HepG2 (cell line): Measurements from ENCODE around the gene SLC9B2. TPM values are rescaled to one million over a fixed set of nuclear protein-coding genes. Genes with fewer than 3 reads are reported as not detected.
A peak's percentile ranks its signal among the peaks of the same experiment; 100 is the strongest.

Source experiments
- FOXO1 ChIP-seq: sonication (generic); formaldehyde crosslinking; IDR thresholded peaks from 2 replicates; pipeline ENCODE4 v1.4.0; 2020; ENCODE audit warnings: missing genetic modification reagents
- GTF2F1 ChIP-seq: fragments of 150-350 bp; IDR thresholded peaks from 2 replicates; pipeline ENCODE4 v1.6.1; 2014; ENCODE audit warnings: low read length
- HNRNPH1 ChIP-seq: fragments of 200-400 bp; formaldehyde crosslinking; optimal IDR thresholded peaks from 2 replicates; pipeline ENCODE3; 2017; ENCODE audit warnings: mild to moderate bottlenecking, low read depth, low read length
- LCORL ChIP-seq, 2 experiments: fragments of 450-650 bp in 1 of 2; sonication (generic) in 1 of 2; formaldehyde crosslinking in 1 of 2; IDR thresholded peaks; 2 replicates each; pipeline versions ENCODE4 v1.5.0 to v1.6.1; 2017 to 2020; ENCODE audit warnings: antibody characterized with exemption in 1 of 2, missing genetic modification reagents in 1 of 2
- MAZ ChIP-seq, 2 experiments: sonication (generic) in 1 of 2; formaldehyde crosslinking in 1 of 2; IDR thresholded peaks; 2 replicates each; pipeline versions ENCODE4 v1.5.0 to v1.6.1; 2012 to 2020; ENCODE audit warnings: low read depth in 2 of 2, mild to moderate bottlenecking in 2 of 2, borderline replicate concordance in 1 of 2, improper control_type of control experiment in 1 of 2, low read length in 1 of 2, missing genetic modification reagents in 1 of 2, moderate library complexity in 1 of 2
- MLXIP ChIP-seq: sonication (generic); formaldehyde crosslinking; IDR thresholded peaks from 2 replicates; pipeline ENCODE4 v1.9.0; 2021; ENCODE audit warnings: missing genetic modification reagents, borderline replicate concordance
- MYPOP ChIP-seq: sonication (generic); formaldehyde crosslinking; IDR thresholded peaks from 2 replicates; pipeline ENCODE4 v1.8.1; 2023; ENCODE audit warnings: mild to moderate bottlenecking, moderate library complexity, missing genetic modification reagents
- POLR2AphosphoS5 ChIP-seq: IDR thresholded peaks from 2 replicates; pipeline ENCODE4 v1.6.1; 2012; ENCODE audit warnings: low read depth, low read length
- SALL1 ChIP-seq: sonication (generic); formaldehyde crosslinking; IDR thresholded peaks from 2 replicates; pipeline ENCODE4 v1.8.0; 2022; ENCODE audit warnings: mild to moderate bottlenecking, missing genetic modification reagents
- SOX13 ChIP-seq, 3 experiments: fragments of 450-650 bp in 1 of 3; sonication (generic) in 1 of 3; formaldehyde crosslinking in 1 of 3; IDR thresholded peaks in 2 of 3; conservative IDR thresholded peaks in 1 of 3; 2 replicates each; pipeline versions ENCODE4 v1.5.0 to v1.6.1; 2016 to 2020; ENCODE audit warnings: antibody characterized with exemption in 1 of 3, mild to moderate bottlenecking in 1 of 3, missing compliant biosample characterization in 1 of 3, missing genetic modification reagents in 1 of 3, moderate library complexity in 1 of 3
- TERF1 ChIP-seq: sonication (generic); formaldehyde crosslinking; IDR thresholded peaks from 2 replicates; pipeline ENCODE4 v1.8.0; 2022; ENCODE audit warnings: mild to moderate bottlenecking, missing genetic modification reagents, moderate library complexity
- THAP11 ChIP-seq: IDR thresholded peaks from 2 replicates; pipeline ENCODE4 v1.6.1; 2016; ENCODE audit warnings: missing biosample characterization, missing genetic modification reagents
- ZMYM4 ChIP-seq: sonication (generic); formaldehyde crosslinking; IDR thresholded peaks from 2 replicates; pipeline ENCODE4 v1.8.1; 2023; ENCODE audit warnings: mild to moderate bottlenecking, missing genetic modification reagents
- ZNF235 ChIP-seq: sonication (generic); formaldehyde crosslinking; IDR thresholded peaks from 2 replicates; pipeline ENCODE4 v1.8.1; 2023; ENCODE audit warnings: mild to moderate bottlenecking, missing genetic modification reagents, borderline replicate concordance
- ZNF430 ChIP-seq: sonication (generic); formaldehyde crosslinking; IDR thresholded peaks from 2 replicates; pipeline ENCODE4 v1.9.0; 2021; ENCODE audit warnings: mild to moderate bottlenecking, missing genetic modification reagents
- ZNF496 ChIP-seq: sonication (generic); formaldehyde crosslinking; IDR thresholded peaks from 2 replicates; pipeline ENCODE4 v1.8.1; 2023; ENCODE audit warnings: mild to moderate bottlenecking, moderate library complexity, missing genetic modification reagents; ENCODE audit not compliant: insufficient replicate concordance
- ZNF549 ChIP-seq: sonication (generic); formaldehyde crosslinking; IDR thresholded peaks from 2 replicates; pipeline ENCODE4 v1.5.0; 2020; ENCODE audit warnings: missing genetic modification reagents
- ZNF589 ChIP-seq: sonication (generic); formaldehyde crosslinking; conservative IDR thresholded peaks from 2 replicates; pipeline ENCODE4 v1.8.0; 2022; ENCODE audit warnings: mild to moderate bottlenecking, moderate library complexity, missing genetic modification reagents
- ZNF83 ChIP-seq: sonication (generic); formaldehyde crosslinking; IDR thresholded peaks from 2 replicates; pipeline ENCODE4 v1.4.0; 2020; ENCODE audit warnings: missing genetic modification reagents, mild to moderate bottlenecking, borderline replicate concordance
- polyA plus RNA-seq, 8 experiments: library from polyadenylated mRNA; depleted of rRNA in 3 of 8; stranded (reverse) in 7 of 8; unstranded in 1 of 8; fragments of >200 nt; fragmentation: Illumina TruSeq in 4 of 8; extraction: Trizol in 4 of 8; gene quantifications; 2 replicates each; pipeline versions ENCODE4 v1.2.1 to v1.2.3, GENCODE V29; 2011 to 2016; ENCODE audit warnings: low read depth in 4 of 8, missing spikeins in 1 of 8, mixed read lengths in 1 of 8; ENCODE audit not compliant: insufficient read depth in 1 of 8
- total RNA-seq, 5 experiments: library from RNA; depleted of rRNA; stranded (reverse); fragments of >200 nt; fragmentation: Illumina TruSeq; extraction: Trizol; gene quantifications; 2 replicates each; pipeline ENCODE4 v1.2.3, GENCODE V29; 2016; ENCODE audit warnings: low read depth in 1 of 5
- TF ChIP-seq, protein P1 (sequence below): sonication (generic); formaldehyde crosslinking; IDR thresholded peaks from 2 replicates; pipeline ENCODE4 v1.5.0; 2020; ENCODE audit warnings: missing genetic modification reagents
- TF ChIP-seq, protein P2 (sequence below): sonication (generic); formaldehyde crosslinking; IDR thresholded peaks from 2 replicates; pipeline ENCODE4 v1.4.0; 2020; ENCODE audit warnings: missing genetic modification reagents, borderline replicate concordance

Gene SLC9B2
- total and polyA plus RNA-seq, 2 of the 13 experiments (the other 11 are each of a cell fraction or from before 2014, with no cell fraction given), result 23.5 to 38.5 TPM

DNA sequence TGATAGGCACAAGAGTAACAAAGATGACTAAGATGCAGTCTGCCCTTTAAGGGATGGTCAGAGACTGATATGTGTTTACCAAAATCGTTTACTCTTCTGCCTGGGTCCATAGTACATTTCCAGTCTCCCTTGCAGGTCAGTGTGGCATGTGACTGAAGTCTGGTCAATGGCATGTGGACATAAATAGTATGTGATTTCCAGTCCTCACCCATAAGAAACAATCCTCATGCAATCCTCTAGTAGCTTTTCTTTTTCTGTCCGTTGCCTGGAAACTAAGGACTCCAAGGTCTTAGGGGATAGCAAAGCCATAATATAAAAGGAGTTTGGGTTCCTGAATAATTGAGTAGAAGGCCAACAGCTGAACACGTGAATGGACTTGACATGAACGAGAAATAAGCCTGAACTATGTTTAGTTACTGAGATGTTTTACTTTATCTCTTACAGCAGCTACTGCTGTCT, 1.1 kb downstream of the SLC9B2 start (continued):
- TF ChIP-seq, protein P1, sequence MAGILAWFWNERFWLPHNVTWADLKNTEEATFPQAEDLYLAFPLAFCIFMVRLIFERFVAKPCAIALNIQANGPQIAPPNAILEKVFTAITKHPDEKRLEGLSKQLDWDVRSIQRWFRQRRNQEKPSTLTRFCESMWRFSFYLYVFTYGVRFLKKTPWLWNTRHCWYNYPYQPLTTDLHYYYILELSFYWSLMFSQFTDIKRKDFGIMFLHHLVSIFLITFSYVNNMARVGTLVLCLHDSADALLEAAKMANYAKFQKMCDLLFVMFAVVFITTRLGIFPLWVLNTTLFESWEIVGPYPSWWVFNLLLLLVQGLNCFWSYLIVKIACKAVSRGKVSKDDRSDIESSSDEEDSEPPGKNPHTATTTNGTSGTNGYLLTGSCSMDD (CRISPR knock-in tag), result no peak
- TF ChIP-seq FOXO1 (CRISPR knock-in tag), result peak; percentile 96
- TF ChIP-seq, protein P2, sequence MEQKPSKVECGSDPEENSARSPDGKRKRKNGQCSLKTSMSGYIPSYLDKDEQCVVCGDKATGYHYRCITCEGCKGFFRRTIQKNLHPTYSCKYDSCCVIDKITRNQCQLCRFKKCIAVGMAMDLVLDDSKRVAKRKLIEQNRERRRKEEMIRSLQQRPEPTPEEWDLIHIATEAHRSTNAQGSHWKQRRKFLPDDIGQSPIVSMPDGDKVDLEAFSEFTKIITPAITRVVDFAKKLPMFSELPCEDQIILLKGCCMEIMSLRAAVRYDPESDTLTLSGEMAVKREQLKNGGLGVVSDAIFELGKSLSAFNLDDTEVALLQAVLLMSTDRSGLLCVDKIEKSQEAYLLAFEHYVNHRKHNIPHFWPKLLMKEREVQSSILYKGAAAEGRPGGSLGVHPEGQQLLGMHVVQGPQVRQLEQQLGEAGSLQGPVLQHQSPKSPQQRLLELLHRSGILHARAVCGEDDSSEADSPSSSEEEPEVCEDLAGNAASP (CRISPR knock-in tag), result peak; percentile 81
- no peak for TF ChIP-seq ZNF83 (CRISPR knock-in tag)
- TF ChIP-seq SALL1, result peak; percentile 77; the same call in 1 of the 2 replicates
- TF ChIP-seq HNRNPH1, result no peak
- TF ChIP-seq ZMYM4, result peak; percentile 87
- peak; percentile 83; the same call in 1 of the 2 replicates for TF ChIP-seq MYPOP
- no peak for TF ChIP-seq ZNF430 (CRISPR knock-in tag)
- no peak for TF ChIP-seq SOX13 (IDR thresholded peaks at IDR 0.05)
- peak in 1 of 2 experiments; percentile 87; a peak in 2 of 4 replicates for TF ChIP-seq SOX13 (CRISPR knock-in tag; conservative IDR thresholded peaks at IDR 0.05 in 1 of 2, IDR thresholded peaks at IDR 0.05 in 1 of 2)
- 0 out of 2 replicates have a peak, but pooled peaks have one; percentile 22 for TF ChIP-seq ZNF589 (CRISPR knock-in tag)
- TF ChIP-seq MAZ (IDR thresholded peaks at IDR 0.05; ENCODE audit: borderline replicate concordance, low read depth, low read length), result no peak
- TF ChIP-seq MAZ (CRISPR knock-in tag; IDR thresholded peaks at IDR 0.05; ENCODE audit: low read depth), result peak; percentile 65; the same call in 1 of the 2 replicates
- TF ChIP-seq ZNF235 (CRISPR knock-in tag), result no peak
- TF ChIP-seq POLR2AphosphoS5, result peak; percentile 73
- TF ChIP-seq ZNF549 (CRISPR knock-in tag), result no peak
- no peak for TF ChIP-seq LCORL (IDR thresholded peaks at IDR 0.05)
- peak; percentile 65; the same call in 1 of the 2 replicates for TF ChIP-seq LCORL (CRISPR knock-in tag; IDR thresholded peaks at IDR 0.05)
- TF ChIP-seq GTF2F1, result peak; percentile 25; the same call in 1 of the 2 replicates
- peak; percentile 70 for TF ChIP-seq THAP11 (CRISPR knock-in tag)
- no peak for TF ChIP-seq TERF1 (CRISPR knock-in tag)
- TF ChIP-seq ZNF496 (CRISPR knock-in tag), result no peak
- TF ChIP-seq MLXIP (CRISPR knock-in tag), result peak; percentile 84; the same call in 1 of the 2 replicates
